Retina (tissue), 1 donor: Measurements from ENCODE around the gene MAP3K2.

Source experiments
- DNase-seq: peaks from one replicate; pipeline ENCODE4 v3.0.0-alpha.2; 2016

Gene MAP3K2

GRCh38 chr2:127387655-127388422 lies at the start of gene MAP3K2:
TSS of gene MAP3K2 (minus strand) at chr2:127387975. CDS start at chr2:127343129, 44,846 bp downstream.
- peak; percentile 93 for DNase-seq

- DNase-seq, result no peak
Observed at GRCh38 chr2:127437056-127437455, 49.3 kb upstream of the MAP3K2 start.

GRCh38 chr2:127434515-127434914 lies 46.7 kb upstream of the MAP3K2 start:
- no peak for DNase-seq

- no peak for DNase-seq
Observed at GRCh38 chr2:127431408-127432023, 43.7 kb upstream of the MAP3K2 start.

GRCh38 chr2:127429844-127430425 lies 42.2 kb upstream of the MAP3K2 start:
- no peak for DNase-seq

GRCh38 chr2:127429291-127429690 lies 41.5 kb upstream of the MAP3K2 start:
- DNase-seq, result no peak

- DNase-seq, result no peak
Observed at GRCh38 chr2:127428815-127429109, 41.0 kb upstream of the MAP3K2 start.

- DNase-seq, result no peak
Observed at GRCh38 chr2:127428057-127428814, 40.5 kb upstream of the MAP3K2 start.

- no peak for DNase-seq
Observed at GRCh38 chr2:127427376-127428056, 39.7 kb upstream of the MAP3K2 start.

GRCh38 chr2:127426501-127427354 lies 39.0 kb upstream of the MAP3K2 start:
- no peak for DNase-seq

GRCh38 chr2:127425540-127426490 lies 38.0 kb upstream of the MAP3K2 start:
- DNase-seq, result no peak

- no peak for DNase-seq
Observed at GRCh38 chr2:127424598-127425520, 37.1 kb upstream of the MAP3K2 start.

- DNase-seq, result no peak
Observed at GRCh38 chr2:127423880-127424279, 36.1 kb upstream of the MAP3K2 start.

GRCh38 chr2:127423478-127423843 lies 35.7 kb upstream of the MAP3K2 start:
- peak; percentile 50 for DNase-seq

GRCh38 chr2:127422559-127423477 lies 35.0 kb upstream of the MAP3K2 start:
- peak; percentile 65 for DNase-seq

GRCh38 chr2:127421871-127422558 lies 34.2 kb upstream of the MAP3K2 start:
- no peak for DNase-seq

- no peak for DNase-seq
Observed at GRCh38 chr2:127421116-127421800, 33.5 kb upstream of the MAP3K2 start.
